GM12878 (cell line): ENCODE data around the gene FAM114A1. TPM values are rescaled to one million over a fixed set of nuclear protein-coding genes. Genes with fewer than 3 reads are reported as not detected.

Experiments
- CHD2 ChIP-seq: IDR thresholded peaks from 2 replicates; pipeline ENCODE4 v1.6.1; 2011; ENCODE audit warnings: low read depth, low read length, improper control_type of control experiment, borderline replicate concordance
- CREB1 ChIP-seq: IDR thresholded peaks from 2 replicates; pipeline ENCODE4 v1.6.1; 2012; ENCODE audit warnings: low read depth, mild to moderate bottlenecking, inconsistent platforms
- ETV6 ChIP-seq, 2 experiments: fragments of 450-650 bp in 1 of 2; IDR thresholded peaks in 1 of 2; conservative IDR thresholded peaks in 1 of 2; 2 replicates each; pipeline ENCODE4 v1.6.1; 2014; ENCODE audit warnings: antibody characterized with exemption in 1 of 2, borderline replicate concordance in 1 of 2, low read depth in 1 of 2, mild to moderate bottlenecking in 1 of 2, moderate library complexity in 1 of 2
- IKZF1 ChIP-seq: fragments of 450-650 bp; conservative IDR thresholded peaks from 2 replicates; pipeline ENCODE4 v1.6.1; 2017; ENCODE audit warnings: antibody characterized with exemption, mild to moderate bottlenecking
- IRF4 ChIP-seq: IDR thresholded peaks from 2 replicates; pipeline ENCODE4 v1.6.1; 2011; ENCODE audit warnings: low read depth, low read length
- MEF2B ChIP-seq: fragments of 450-650 bp; IDR thresholded peaks from 2 replicates; pipeline ENCODE4 v1.6.1; 2018; ENCODE audit warnings: mild to moderate bottlenecking, moderate library complexity; ENCODE audit not compliant: partially characterized antibody, poor library complexity, severe bottlenecking
- MXI1 ChIP-seq: fragments of 150-350 bp; IDR thresholded peaks from 2 replicates; pipeline ENCODE4 v1.6.1; 2011; ENCODE audit warnings: low read depth, mild to moderate bottlenecking, inconsistent platforms, low read length, improper control_type of control experiment
- MYC ChIP-seq: IDR thresholded peaks from 2 replicates; pipeline ENCODE4 v1.6.1; 2011; ENCODE audit warnings: mild to moderate bottlenecking, low read length, moderate library complexity, inconsistent platforms; ENCODE audit not compliant: insufficient read depth, insufficient replicate concordance, insufficient read length, severe bottlenecking
- NFIC ChIP-seq: IDR thresholded peaks from 2 replicates; pipeline ENCODE4 v1.6.1; 2012; ENCODE audit warnings: low read depth, mild to moderate bottlenecking, inconsistent platforms, low read length, moderate library complexity
- NR2C1 ChIP-seq: fragments of 450-650 bp; IDR thresholded peaks from 2 replicates; pipeline ENCODE4 v1.6.1; 2017; ENCODE audit warnings: antibody characterized with exemption, mild to moderate bottlenecking, moderate library complexity
- RAD21 ChIP-seq: IDR thresholded peaks from 2 replicates; pipeline ENCODE4 v1.6.1; 2011; ENCODE audit warnings: mild to moderate bottlenecking, low read depth, low read length, moderate library complexity; ENCODE audit not compliant: insufficient read depth
- RUNX3 ChIP-seq: IDR thresholded peaks from 2 replicates; pipeline ENCODE4 v1.6.1; 2012; ENCODE audit warnings: low read length, inconsistent platforms
- STAT1 ChIP-seq: fragments of 450-650 bp; conservative IDR thresholded peaks from 2 replicates; pipeline ENCODE4 v1.6.1; 2014; ENCODE audit warnings: antibody characterized with exemption, mild to moderate bottlenecking
- STAT3 ChIP-seq: IDR thresholded peaks from 2 replicates; pipeline ENCODE4 v1.6.1; 2011; ENCODE audit warnings: low read depth, low read length, improper control_type of control experiment
- SUZ12 ChIP-seq: fragments of 200-600 bp; sonication (generic); IDR thresholded peaks from one replicate; pipeline ENCODE4 v1.6.1; 2018; ENCODE audit warnings: antibody characterized with exemption, mild to moderate bottlenecking; ENCODE audit not compliant: unreplicated experiment
- ZNF24 ChIP-seq: fragments of 450-650 bp; IDR thresholded peaks from 2 replicates; pipeline ENCODE4 v1.6.1; 2017; ENCODE audit warnings: antibody characterized with exemption, mild to moderate bottlenecking
- polyA plus RNA-seq, 11 experiments: library from polyadenylated mRNA; depleted of rRNA in 4 of 11; unstranded in 6 of 11; stranded (reverse) in 5 of 11; fragments of >200 nt; fragmentation: Nextera tagmentation in 4 of 11; fragmentation: Illumina TruSeq in 1 of 11; extraction: Ambion mirVana in 4 of 11; extraction: Trizol in 1 of 11; gene quantifications; 1 replicate in 1 of 11; 2 replicates in 10 of 11; pipeline versions ENCODE4 v1.2.1 to v1.2.3, GENCODE V29; 2011 to 2016; ENCODE audit warnings: inconsistent platforms in 2 of 11, missing spikeins in 2 of 11, low read depth in 1 of 11
- total RNA-seq, 4 experiments: library from RNA; depleted of rRNA in 3 of 4; stranded (reverse); fragments of >200 nt in 3 of 4; fragmentation: Illumina TruSeq in 1 of 4; extraction: Trizol in 1 of 4; gene quantifications; 2 replicates each; pipeline versions ENCODE4 v1.2.1 to v1.2.3, GENCODE V29; 2013 to 2021
- TF ChIP-seq, protein P1 (sequence below): IDR thresholded peaks from 2 replicates; pipeline ENCODE4 v1.6.1; 2011; ENCODE audit warnings: borderline replicate concordance, low read depth, mild to moderate bottlenecking, moderate library complexity, low read length; ENCODE audit not compliant: insufficient read depth, poor library complexity, severe bottlenecking
- TF ChIP-seq, protein P2 (sequence below): fragments of 450-650 bp; formaldehyde crosslinking; IDR thresholded peaks from 2 replicates; pipeline ENCODE4 v1.4.0; 2020; ENCODE audit warnings: mild to moderate bottlenecking, moderate library complexity
- TF ChIP-seq, protein P3 (sequence below): fragments of 450-650 bp; IDR thresholded peaks from 2 replicates; pipeline ENCODE4 v1.6.1; 2017; ENCODE audit warnings: mild to moderate bottlenecking, low read depth, inconsistent platforms; ENCODE audit not compliant: poor library complexity, severe bottlenecking
- TF ChIP-seq, protein P4 (sequence below): fragments of 450-650 bp; formaldehyde crosslinking; IDR thresholded peaks from 2 replicates; pipeline ENCODE4 v1.4.0; 2022; ENCODE audit warnings: mild to moderate bottlenecking, moderate library complexity

FAM114A1 gene
- total and polyA plus RNA-seq, 10 of the 15 experiments (the other 5 are each of a cell fraction or from before 2014, with no cell fraction given) = 1.3 to 6.2 (median 3.9) TPM

DNA sequence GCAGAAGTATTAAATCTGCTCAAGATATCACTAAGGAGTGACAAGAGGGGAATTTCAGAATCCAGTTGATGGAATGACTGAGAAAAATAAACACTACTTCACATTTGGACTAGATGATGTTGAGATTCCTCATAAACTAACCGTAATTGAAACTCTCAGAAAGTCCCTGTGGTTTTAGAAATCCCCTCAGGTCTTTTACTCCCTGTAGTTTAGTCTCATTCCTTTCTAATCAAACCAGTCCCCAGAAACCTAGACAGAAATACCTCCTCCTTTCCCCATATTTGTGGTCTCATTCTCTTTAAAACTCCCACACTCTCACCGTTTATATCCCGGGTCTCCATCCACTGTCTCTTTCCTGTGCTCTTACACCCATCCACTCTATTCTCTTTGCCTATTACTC, 48.0 kb upstream of the FAM114A1 start (continued):
- TF ChIP-seq, protein P1, sequence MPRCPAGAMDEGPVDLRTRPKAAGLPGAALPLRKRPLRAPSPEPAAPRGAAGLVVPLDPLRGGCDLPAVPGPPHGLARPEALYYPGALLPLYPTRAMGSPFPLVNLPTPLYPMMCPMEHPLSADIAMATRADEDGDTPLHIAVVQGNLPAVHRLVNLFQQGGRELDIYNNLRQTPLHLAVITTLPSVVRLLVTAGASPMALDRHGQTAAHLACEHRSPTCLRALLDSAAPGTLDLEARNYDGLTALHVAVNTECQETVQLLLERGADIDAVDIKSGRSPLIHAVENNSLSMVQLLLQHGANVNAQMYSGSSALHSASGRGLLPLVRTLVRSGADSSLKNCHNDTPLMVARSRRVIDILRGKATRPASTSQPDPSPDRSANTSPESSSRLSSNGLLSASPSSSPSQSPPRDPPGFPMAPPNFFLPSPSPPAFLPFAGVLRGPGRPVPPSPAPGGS = peak; percentile 83
- TF ChIP-seq STAT1 (no peak), RAD21 (no peak), ZNF24 (peak; percentile 61; the same call in 1 of the 2 replicates), IKZF1 (peak; percentile 89), RUNX3 (peak; percentile 96), STAT3 (0 out of 2 replicates have a peak, but pooled peaks have one; percentile 84), MEF2B (peak; percentile 69), IRF4 (0 out of 2 replicates have a peak, but pooled peaks have one; percentile 18), NR2C1 (no peak), MXI1 (no peak), SUZ12 (no peak), CHD2 (no peak), NFIC (peak; percentile 77), MYC (no peak), CREB1 (peak; percentile 33; the same call in 1 of the 2 replicates), ETV6 (conservative IDR thresholded peaks at IDR 0.05 in 1 of 2, IDR thresholded peaks at IDR 0.05 in 1 of 2; ENCODE audit: borderline replicate concordance in 1 of 2, low read depth in 1 of 2) (no peak)
- TF ChIP-seq, protein P2, sequence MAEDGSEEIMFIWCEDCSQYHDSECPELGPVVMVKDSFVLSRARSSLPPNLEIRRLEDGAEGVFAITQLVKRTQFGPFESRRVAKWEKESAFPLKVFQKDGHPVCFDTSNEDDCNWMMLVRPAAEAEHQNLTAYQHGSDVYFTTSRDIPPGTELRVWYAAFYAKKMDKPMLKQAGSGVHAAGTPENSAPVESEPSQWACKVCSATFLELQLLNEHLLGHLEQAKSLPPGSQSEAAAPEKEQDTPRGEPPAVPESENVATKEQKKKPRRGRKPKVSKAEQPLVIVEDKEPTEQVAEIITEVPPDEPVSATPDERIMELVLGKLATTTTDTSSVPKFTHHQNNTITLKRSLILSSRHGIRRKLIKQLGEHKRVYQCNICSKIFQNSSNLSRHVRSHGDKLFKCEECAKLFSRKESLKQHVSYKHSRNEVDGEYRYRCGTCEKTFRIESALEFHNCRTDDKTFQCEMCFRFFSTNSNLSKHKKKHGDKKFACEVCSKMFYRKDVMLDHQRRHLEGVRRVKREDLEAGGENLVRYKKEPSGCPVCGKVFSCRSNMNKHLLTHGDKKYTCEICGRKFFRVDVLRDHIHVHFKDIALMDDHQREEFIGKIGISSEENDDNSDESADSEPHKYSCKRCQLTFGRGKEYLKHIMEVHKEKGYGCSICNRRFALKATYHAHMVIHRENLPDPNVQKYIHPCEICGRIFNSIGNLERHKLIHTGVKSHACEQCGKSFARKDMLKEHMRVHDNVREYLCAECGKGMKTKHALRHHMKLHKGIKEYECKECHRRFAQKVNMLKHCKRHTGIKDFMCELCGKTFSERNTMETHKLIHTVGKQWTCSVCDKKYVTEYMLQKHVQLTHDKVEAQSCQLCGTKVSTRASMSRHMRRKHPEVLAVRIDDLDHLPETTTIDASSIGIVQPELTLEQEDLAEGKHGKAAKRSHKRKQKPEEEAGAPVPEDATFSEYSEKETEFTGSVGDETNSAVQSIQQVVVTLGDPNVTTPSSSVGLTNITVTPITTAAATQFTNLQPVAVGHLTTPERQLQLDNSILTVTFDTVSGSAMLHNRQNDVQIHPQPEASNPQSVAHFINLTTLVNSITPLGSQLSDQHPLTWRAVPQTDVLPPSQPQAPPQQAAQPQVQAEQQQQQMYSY (CRISPR knock-in tag) = no peak
- TF ChIP-seq, protein P3, sequence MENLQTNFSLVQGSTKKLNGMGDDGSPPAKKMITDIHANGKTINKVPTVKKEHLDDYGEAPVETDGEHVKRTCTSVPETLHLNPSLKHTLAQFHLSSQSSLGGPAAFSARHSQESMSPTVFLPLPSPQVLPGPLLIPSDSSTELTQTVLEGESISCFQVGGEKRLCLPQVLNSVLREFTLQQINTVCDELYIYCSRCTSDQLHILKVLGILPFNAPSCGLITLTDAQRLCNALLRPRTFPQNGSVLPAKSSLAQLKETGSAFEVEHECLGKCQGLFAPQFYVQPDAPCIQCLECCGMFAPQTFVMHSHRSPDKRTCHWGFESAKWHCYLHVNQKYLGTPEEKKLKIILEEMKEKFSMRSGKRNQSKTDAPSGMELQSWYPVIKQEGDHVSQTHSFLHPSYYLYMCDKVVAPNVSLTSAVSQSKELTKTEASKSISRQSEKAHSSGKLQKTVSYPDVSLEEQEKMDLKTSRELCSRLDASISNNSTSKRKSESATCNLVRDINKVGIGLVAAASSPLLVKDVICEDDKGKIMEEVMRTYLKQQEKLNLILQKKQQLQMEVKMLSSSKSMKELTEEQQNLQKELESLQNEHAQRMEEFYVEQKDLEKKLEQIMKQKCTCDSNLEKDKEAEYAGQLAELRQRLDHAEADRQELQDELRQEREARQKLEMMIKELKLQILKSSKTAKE = peak; percentile 34
- TF ChIP-seq, protein P4, sequence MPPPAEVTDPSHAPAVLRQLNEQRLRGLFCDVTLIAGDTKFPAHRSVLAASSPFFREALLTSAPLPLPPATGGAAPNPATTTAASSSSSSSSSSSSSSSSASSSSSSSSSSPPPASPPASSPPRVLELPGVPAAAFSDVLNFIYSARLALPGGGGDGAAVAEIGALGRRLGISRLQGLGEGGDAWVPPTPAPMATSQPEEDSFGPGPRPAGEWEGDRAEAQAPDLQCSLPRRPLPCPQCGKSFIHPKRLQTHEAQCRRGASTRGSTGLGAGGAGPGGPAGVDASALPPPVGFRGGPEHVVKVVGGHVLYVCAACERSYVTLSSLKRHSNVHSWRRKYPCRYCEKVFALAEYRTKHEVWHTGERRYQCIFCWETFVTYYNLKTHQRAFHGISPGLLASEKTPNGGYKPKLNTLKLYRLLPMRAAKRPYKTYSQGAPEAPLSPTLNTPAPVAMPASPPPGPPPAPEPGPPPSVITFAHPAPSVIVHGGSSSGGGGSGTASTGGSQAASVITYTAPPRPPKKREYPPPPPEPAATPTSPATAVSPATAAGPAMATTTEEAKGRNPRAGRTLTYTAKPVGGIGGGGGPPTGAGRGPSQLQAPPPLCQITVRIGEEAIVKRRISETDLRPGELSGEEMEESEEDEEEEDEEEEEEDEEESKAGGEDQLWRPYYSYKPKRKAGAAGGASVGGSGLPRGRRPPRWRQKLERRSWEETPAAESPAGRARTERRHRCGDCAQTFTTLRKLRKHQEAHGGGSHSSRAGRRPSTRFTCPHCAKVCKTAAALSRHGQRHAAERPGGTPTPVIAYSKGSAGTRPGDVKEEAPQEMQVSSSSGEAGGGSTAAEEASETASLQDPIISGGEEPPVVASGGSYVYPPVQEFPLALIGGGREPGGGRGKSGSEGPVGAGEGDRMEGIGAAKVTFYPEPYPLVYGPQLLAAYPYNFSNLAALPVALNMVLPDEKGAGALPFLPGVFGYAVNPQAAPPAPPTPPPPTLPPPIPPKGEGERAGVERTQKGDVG (CRISPR knock-in tag) = no peak
